Endothelial cell of umbilical vein (primary cell): ENCODE data around the gene POLE4. TPM values are rescaled to one million over a fixed set of nuclear protein-coding genes. Genes with fewer than 3 reads are reported as not detected.

Experiments used
- BruUV-seq: library from RNA; stranded (reverse); fragments of 400-500 nt; replicated peaks from 2 replicates; lab custom pipeline; 2021; lab: Mats Ljungman, UMichigan
- CTCF ChIA-PET: fragments of 300-600, 350-600 bp; sonication (Branson Sonifier 250); formaldehyde crosslinking; loops from one replicate; lab custom pipeline; 2021; ENCODE audit warnings: antibody characterized with exemption, inconsistent platforms; lab: Charles Lee
- POLR2A ChIA-PET: fragments of 300-600, 350-600 bp; sonication (Branson Sonifier 250); formaldehyde crosslinking; loops from one replicate; lab custom pipeline; 2021; ENCODE audit warnings: antibody characterized with exemption, inconsistent platforms; lab: Charles Lee
- DNase-seq: peaks from one replicate; pipeline ENCODE4 v3.0.0-alpha.2; 2011; ENCODE audit warnings: low read depth, low spot score
- FAIRE-seq: peaks from 2 replicates; lab custom pipeline; 2011; peaks lifted over from hg19 to GRCh38; lab: Jason Lieb, UNC
- H2AFZ ChIP-seq: 2 replicates; pipeline ENCODE4 v1.6.0; 2012; ENCODE audit warnings: low read depth, low read length, control low read depth, inconsistent platforms
- H3K27ac ChIP-seq: 2 replicates; pipeline ENCODE4 v1.5.1; 2011; ENCODE audit warnings: low read depth, mild to moderate bottlenecking, control low read depth, low read length, moderate library complexity; ENCODE audit not compliant: insufficient read depth
- H3K27me3 ChIP-seq, 2 experiments: 2 replicates each; pipeline versions ENCODE4 v1.6.0 to v1.6.1; 2011; ENCODE audit warnings: low read length in 2 of 2, mixed read lengths in 1 of 2; ENCODE audit not compliant: control insufficient read depth in 2 of 2, insufficient read depth in 2 of 2
- H3K36me3 ChIP-seq, 2 experiments: 2 replicates in 1 of 2; 3 replicates in 1 of 2; pipeline ENCODE4 v1.5.1; 2011; ENCODE audit warnings: low read length in 2 of 2, mild to moderate bottlenecking in 1 of 2, moderate library complexity in 1 of 2; ENCODE audit not compliant: control insufficient read depth in 2 of 2, insufficient read depth in 2 of 2; ENCODE audit errors: extremely low read depth in 1 of 2
- H3K4me1 ChIP-seq: 3 replicates; pipeline ENCODE4 v1.5.1; 2011; ENCODE audit warnings: mild to moderate bottlenecking, low read length; ENCODE audit not compliant: control insufficient read depth, insufficient read depth; ENCODE audit errors: extremely low read depth
- H3K4me2 ChIP-seq: 2 replicates; pipeline ENCODE4 v1.6.1; 2011; ENCODE audit warnings: low read length, control low read depth, mixed read lengths; ENCODE audit not compliant: insufficient read depth
- H3K4me3 ChIP-seq, 3 experiments: fragments of 200-600 bp in 1 of 3; sonication (generic), shearing (Covaris generic) in 1 of 3; replicated peaks in 1 of 3; 2 replicates each; pipeline ENCODE4 v1.5.1; 2011 to 2016; ENCODE audit warnings: control low read depth in 3 of 3, low read length in 3 of 3, mild to moderate bottlenecking in 2 of 3, inconsistent platforms in 1 of 3, low read depth in 1 of 3, moderate library complexity in 1 of 3; ENCODE audit not compliant: insufficient read depth in 1 of 3
- H3K79me2 ChIP-seq: 2 replicates; pipeline ENCODE4 v1.6.0; 2012; ENCODE audit warnings: low read length, inconsistent platforms; ENCODE audit not compliant: control insufficient read depth, insufficient read depth
- H3K9ac ChIP-seq: replicated peaks from 2 replicates; pipeline ENCODE3; 2011; ENCODE audit warnings: low read length, control low read depth; ENCODE audit not compliant: insufficient read depth; ENCODE audit errors: extremely low read depth
- H3K9me1 ChIP-seq: replicated peaks from 3 replicates; pipeline ENCODE4 v1.6.0; 2011; ENCODE audit warnings: mild to moderate bottlenecking, low read length; ENCODE audit not compliant: control insufficient read depth, insufficient read depth; ENCODE audit errors: extremely low read depth
- H3K9me3 ChIP-seq: replicated peaks from 2 replicates; pipeline ENCODE4 v1.5.1; 2012; ENCODE audit warnings: low read length, inconsistent platforms; ENCODE audit not compliant: control insufficient read depth, insufficient read depth
- H4K20me1 ChIP-seq: replicated peaks from 2 replicates; pipeline ENCODE3; 2011; ENCODE audit warnings: mild to moderate bottlenecking, low read length; ENCODE audit not compliant: control insufficient read depth, insufficient read depth; ENCODE audit errors: extremely low read depth
- EZH2 ChIP-seq: IDR thresholded peaks from 2 replicates; pipeline ENCODE4 v1.6.1; 2012; ENCODE audit warnings: borderline replicate concordance, low read depth, mild to moderate bottlenecking, moderate library complexity, low read length, inconsistent platforms; ENCODE audit not compliant: severe bottlenecking
- FOS ChIP-seq: IDR thresholded peaks from 2 replicates; pipeline ENCODE4 v1.6.1; 2011; ENCODE audit warnings: mild to moderate bottlenecking, low read length, moderate library complexity, borderline replicate concordance; ENCODE audit not compliant: insufficient read depth
- GATA2 ChIP-seq: IDR thresholded peaks from 2 replicates; pipeline ENCODE4 v1.7.0; 2011; ENCODE audit warnings: low read depth, mild to moderate bottlenecking, moderate library complexity, mixed read lengths, low read length; ENCODE audit not compliant: insufficient read length, insufficient read depth
- JUN ChIP-seq: IDR thresholded peaks from 2 replicates; pipeline ENCODE4 v1.6.1; 2011; ENCODE audit warnings: borderline replicate concordance, low read depth; ENCODE audit not compliant: insufficient read length, insufficient read depth
- MYC ChIP-seq: IDR thresholded peaks from one replicate; pipeline ENCODE4 v1.6.1; 2011; ENCODE audit warnings: mild to moderate bottlenecking, low read depth, low read length
- POLR2A ChIP-seq: IDR thresholded peaks from 2 replicates; pipeline ENCODE4 v1.6.1; 2012; ENCODE audit warnings: low read depth, mild to moderate bottlenecking, control low read depth, low read length
- POLR2AphosphoS5 ChIP-seq: IDR thresholded peaks from 2 replicates; pipeline ENCODE4 v1.6.1; 2012; ENCODE audit warnings: low read depth, mild to moderate bottlenecking, control low read depth, low read length, moderate library complexity; ENCODE audit not compliant: insufficient read depth
- dilution Hi-C: fragments of 300-500 bp; cut with MboI; formaldehyde crosslinking; loops from one replicate; pipeline ENCODE4 v1.15.0; 2019; ENCODE audit warnings: low sequenced_read_pairs; ENCODE audit not compliant: extremely low pct_ligation_motif_present
- intact Hi-C: fragments of 100-400 bp; cut with micrococcal nuclease; formaldehyde crosslinking; loops from one replicate; pipeline ENCODE4 v1.10.0; 2022
- polyA plus RNA-seq, 4 experiments: library from polyadenylated mRNA; depleted of rRNA in 3 of 4; stranded (reverse) in 3 of 4; unstranded in 1 of 4; fragments of >200 nt; gene quantifications; 2 replicates each; pipeline versions ENCODE4 v1.2.1 to v1.2.3, GENCODE V29; 2011 to 2012; ENCODE audit warnings: missing spikeins in 1 of 4
- total RNA-seq: library from RNA; stranded (reverse); gene quantifications from 2 replicates; pipeline ENCODE4 v1.2.3, GENCODE V29; 2021
- TF ChIP-seq, protein P1 (sequence below), 2 donors: IDR thresholded peaks; 1 replicate in 1 of 2; 2 replicates in 1 of 2; pipeline ENCODE4 v1.5.1; 2011; ENCODE audit warnings: low read length in 2 of 2, mild to moderate bottlenecking in 2 of 2, moderate library complexity in 2 of 2, control low read depth in 1 of 2, inconsistent platforms in 1 of 2, low read depth in 1 of 2; ENCODE audit not compliant: insufficient read depth in 1 of 2; ENCODE audit errors: extremely low read depth in 1 of 2
- TF ChIP-seq, protein P2 (sequence below): IDR thresholded peaks from 2 replicates; pipeline ENCODE4 v1.6.1; 2011; ENCODE audit not compliant: insufficient read depth, insufficient read length

Gene POLE4
- total and polyA plus RNA-seq, 2 donors (not counting 3 experiments of a cell fraction or from before 2014, with no cell fraction given), result 21.4 to 42.6 TPM

- no peaks in the 10 kb centered on the region for H3K9me1 ChIP-seq
- FAIRE-seq (no peak), DNase-seq (no peak)
- H3K9me3 ChIP-seq, result no peaks in the 10 kb centered on the region
- no peaks in the 10 kb centered on the region for H3K27me3 ChIP-seq
- no TSS peak for BruUV-seq
- TF ChIP-seq, protein P1, sequence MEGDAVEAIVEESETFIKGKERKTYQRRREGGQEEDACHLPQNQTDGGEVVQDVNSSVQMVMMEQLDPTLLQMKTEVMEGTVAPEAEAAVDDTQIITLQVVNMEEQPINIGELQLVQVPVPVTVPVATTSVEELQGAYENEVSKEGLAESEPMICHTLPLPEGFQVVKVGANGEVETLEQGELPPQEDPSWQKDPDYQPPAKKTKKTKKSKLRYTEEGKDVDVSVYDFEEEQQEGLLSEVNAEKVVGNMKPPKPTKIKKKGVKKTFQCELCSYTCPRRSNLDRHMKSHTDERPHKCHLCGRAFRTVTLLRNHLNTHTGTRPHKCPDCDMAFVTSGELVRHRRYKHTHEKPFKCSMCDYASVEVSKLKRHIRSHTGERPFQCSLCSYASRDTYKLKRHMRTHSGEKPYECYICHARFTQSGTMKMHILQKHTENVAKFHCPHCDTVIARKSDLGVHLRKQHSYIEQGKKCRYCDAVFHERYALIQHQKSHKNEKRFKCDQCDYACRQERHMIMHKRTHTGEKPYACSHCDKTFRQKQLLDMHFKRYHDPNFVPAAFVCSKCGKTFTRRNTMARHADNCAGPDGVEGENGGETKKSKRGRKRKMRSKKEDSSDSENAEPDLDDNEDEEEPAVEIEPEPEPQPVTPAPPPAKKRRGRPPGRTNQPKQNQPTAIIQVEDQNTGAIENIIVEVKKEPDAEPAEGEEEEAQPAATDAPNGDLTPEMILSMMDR (IDR thresholded peaks at IDR 0.05; ENCODE audit: extremely low read depth in 1 of 2, insufficient read depth in 1 of 2, low read depth in 1 of 2, low read length in 2 of 2), result no peak
- no peak for TF ChIP-seq GATA2
- no peak for TF ChIP-seq FOS
- no peak for TF ChIP-seq POLR2A
- no peak for TF ChIP-seq POLR2AphosphoS5
- no peak for TF ChIP-seq JUN
- TF ChIP-seq MYC, result no peak
- TF ChIP-seq EZH2, result no peak
- TF ChIP-seq, protein P2, sequence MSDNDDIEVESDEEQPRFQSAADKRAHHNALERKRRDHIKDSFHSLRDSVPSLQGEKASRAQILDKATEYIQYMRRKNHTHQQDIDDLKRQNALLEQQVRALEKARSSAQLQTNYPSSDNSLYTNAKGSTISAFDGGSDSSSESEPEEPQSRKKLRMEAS, result no peak
- intact Hi-C loops, result no loop called here
- no peaks in the 10 kb centered on the region for H3K4me1 ChIP-seq
- no peak overlapping the region for H3K4me3 ChIP-seq
- no peaks in the 10 kb centered on the region for H3K36me3 ChIP-seq
- no peaks in the 10 kb centered on the region for H4K20me1 ChIP-seq
- H3K4me2 ChIP-seq, result no peak overlapping the region
- dilution Hi-C loops, result no loop called here
- no peak overlapping the region for H3K9ac ChIP-seq
- ChIA-PET CTCF (no interaction called here), POLR2A (no interaction called here)
- no peak overlapping the region for H3K27ac ChIP-seq
- H2AFZ ChIP-seq, result no peak overlapping the region
- no peaks in the 10 kb centered on the region for H3K79me2 ChIP-seq
Measured at GRCh38 chr2:74927621-74928020, 30.8 kb upstream of the POLE4 start.
